Measurements from ENCODE around the gene SLC25A4.
A peak's percentile ranks its signal among the peaks of the same experiment; 100 is the strongest.
"Not testable (repeated sequence)": the region's sequence is repeated elsewhere in the genome, so short reads cannot be mapped to it uniquely, and the experiment has no call there.

Gene SLC25A4

DNA sequence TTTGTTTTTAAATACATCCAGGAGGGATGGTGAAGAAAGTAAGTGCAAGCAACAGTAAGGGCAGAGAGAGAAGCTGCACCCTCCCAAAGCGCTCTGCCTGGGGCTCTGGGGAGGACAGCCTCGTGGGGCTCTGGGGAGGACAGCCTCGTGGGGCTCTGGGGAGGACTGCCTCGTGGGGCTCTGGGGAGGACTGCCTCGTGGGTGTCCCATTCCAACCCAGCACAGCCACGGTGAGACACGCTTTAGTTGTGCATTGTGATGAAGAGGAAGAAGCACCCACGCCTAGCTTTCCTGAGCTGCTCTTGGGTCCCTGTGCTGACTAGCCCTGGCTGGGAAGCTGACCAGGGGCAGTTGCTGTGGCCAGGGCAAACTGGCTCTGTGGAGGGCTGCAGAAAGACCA lies 43.1 kb upstream of the SLC25A4 start:
- no peak overlapping the region for H2BK120ac ChIP-seq (ENCODE audit: low read depth, low read length)
- H3K79me2 ChIP-seq (ENCODE audit: control insufficient read depth, insufficient read depth, low read length): no peaks in the 10 kb centered on the region
- H3K9ac ChIP-seq (ENCODE audit: low read length): no peak overlapping the region
- H4K5ac ChIP-seq (ENCODE audit: low read length): no peak overlapping the region
- no peak overlapping the region for H3K23ac ChIP-seq (ENCODE audit: low read length)
- no peak overlapping the region for H2BK15ac ChIP-seq (replicated peaks; ENCODE audit: low read depth)
- H2BK5ac ChIP-seq (ENCODE audit: low read length): no peak overlapping the region
- no CpG with 5 or more reads among the region's 8 CpGs for WGBS (ENCODE audit: extremely low coverage, insufficient coverage, low lambda C conversion rate)
- DNase-seq: no peak
- H3K18ac ChIP-seq (ENCODE audit: low read length): no peak overlapping the region
- H4K8ac ChIP-seq (ENCODE audit: low read depth, low read length): no peak overlapping the region
- H3K4me1 ChIP-seq (ENCODE audit: control insufficient read depth, low read depth, low read length): no peaks in the 10 kb centered on the region
- no peaks in the 10 kb centered on the region for H3K36me3 ChIP-seq (ENCODE audit: control insufficient read depth, insufficient read depth, low read length)
- no peak overlapping the region for H3K27ac ChIP-seq (ENCODE audit: low read depth, low read length)
- no peak overlapping the region for H3K4ac ChIP-seq (ENCODE audit: low read depth, low read length)
- H2AK5ac ChIP-seq (ENCODE audit: low read length): no peak overlapping the region
- H3K56ac ChIP-seq (ENCODE audit: low read length): peak overlapping the region; percentile 44
- H3K4me3 ChIP-seq (ENCODE audit: low read length): no peak overlapping the region
- no peaks in the 10 kb centered on the region for H3K27me3 ChIP-seq (ENCODE audit: insufficient read depth, low read length, poor library complexity)
- no peaks in the 10 kb centered on the region for H3K79me1 ChIP-seq (ENCODE audit: low read length)
- H3K4me2 ChIP-seq (ENCODE audit: low read length): no peak overlapping the region

DNA sequence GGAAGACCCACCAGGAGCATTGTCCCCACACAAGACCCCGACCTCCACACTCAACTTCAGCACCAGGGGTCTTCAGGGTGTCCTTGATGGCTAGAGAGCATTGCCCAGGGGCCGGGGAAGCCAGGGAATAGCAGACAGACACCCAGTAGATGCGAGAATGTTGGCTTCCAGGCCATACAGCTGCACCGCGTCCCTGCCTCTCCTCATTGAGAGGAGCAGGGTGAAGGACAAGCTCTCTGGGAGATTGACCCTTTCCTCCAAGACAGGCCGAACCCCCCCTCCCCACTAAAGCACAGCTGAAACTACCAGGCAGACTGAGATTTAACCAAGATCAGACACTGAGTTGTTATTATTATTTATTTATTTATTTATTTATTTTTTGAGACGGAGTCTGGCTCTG lies 42.6 kb upstream of the SLC25A4 start:
- Histone ChIP-seq H3K27me3 (ENCODE audit: insufficient read depth, low read length, poor library complexity) (no peaks in the 10 kb centered on the region), H3K18ac (ENCODE audit: low read length) (no peak overlapping the region), H3K9ac (ENCODE audit: low read length) (no peak overlapping the region), H4K8ac (ENCODE audit: low read depth, low read length) (no peak overlapping the region), H2BK15ac (replicated peaks; ENCODE audit: low read depth) (no peak overlapping the region), H2BK5ac (ENCODE audit: low read length) (no peak overlapping the region), H3K36me3 (ENCODE audit: control insufficient read depth, insufficient read depth, low read length) (no peaks in the 10 kb centered on the region), H2AK5ac (ENCODE audit: low read length) (no peak overlapping the region), H4K5ac (ENCODE audit: low read length) (no peak overlapping the region), H3K79me2 (ENCODE audit: control insufficient read depth, insufficient read depth, low read length) (no peaks in the 10 kb centered on the region), H3K4me3 (ENCODE audit: low read length) (no peak overlapping the region), H3K23ac (ENCODE audit: low read length) (no peak overlapping the region), H3K27ac (ENCODE audit: low read depth, low read length) (no peak overlapping the region), H3K56ac (ENCODE audit: low read length) (no peak overlapping the region), H3K4me1 (ENCODE audit: control insufficient read depth, low read depth, low read length) (no peaks in the 10 kb centered on the region), H3K4ac (ENCODE audit: low read depth, low read length) (no peak overlapping the region), H3K79me1 (ENCODE audit: low read length) (no peaks in the 10 kb centered on the region), H2BK120ac (ENCODE audit: low read depth, low read length) (no peak overlapping the region), H3K4me2 (ENCODE audit: low read length) (no peak overlapping the region)
- DNase-seq: no peak
- WGBS (ENCODE audit: extremely low coverage, insufficient coverage, low lambda C conversion rate): no CpG with 5 or more reads among the region's 7 CpGs

DNA sequence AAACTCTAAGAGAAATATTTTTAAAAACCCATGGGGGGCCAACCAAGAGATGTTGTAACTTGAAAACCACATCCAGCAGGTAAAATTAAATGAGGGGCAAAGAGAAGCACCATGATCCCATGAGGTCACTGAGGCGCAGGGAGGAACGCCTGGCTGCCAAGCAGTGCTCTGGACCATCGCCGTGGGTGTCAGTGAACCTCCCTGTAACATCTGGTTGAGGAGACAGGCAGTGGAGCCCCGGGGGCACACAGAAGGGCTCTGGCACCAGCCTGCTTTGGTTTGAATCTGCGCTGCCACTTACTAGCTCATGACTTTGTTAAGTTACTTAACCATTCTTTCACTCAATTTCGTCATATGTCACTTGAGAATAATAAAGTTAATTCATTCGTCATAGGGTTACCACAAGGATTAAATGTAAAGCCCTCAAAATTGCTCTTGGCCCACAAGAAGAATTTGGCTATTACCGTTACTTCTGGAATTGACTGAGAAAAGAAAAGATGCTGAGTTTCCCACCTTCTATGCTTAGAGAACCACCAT lies 41.6 kb upstream of the SLC25A4 start:
- Histone ChIP-seq H3K27ac (ENCODE audit: low read depth, low read length) (no peak overlapping the region), H3K27me3 (ENCODE audit: insufficient read depth, low read length, poor library complexity) (no peaks in the 10 kb centered on the region), H3K4ac (ENCODE audit: low read depth, low read length) (no peak overlapping the region), H3K9ac (ENCODE audit: low read length) (no peak overlapping the region), H4K8ac (ENCODE audit: low read depth, low read length) (no peak overlapping the region), H3K4me1 (ENCODE audit: control insufficient read depth, low read depth, low read length) (peaks cover 2% of the 10 kb centered on the region), H2BK15ac (replicated peaks; ENCODE audit: low read depth) (no peak overlapping the region), H2BK120ac (ENCODE audit: low read depth, low read length) (no peak overlapping the region), H3K36me3 (ENCODE audit: control insufficient read depth, insufficient read depth, low read length) (no peaks in the 10 kb centered on the region), H3K23ac (ENCODE audit: low read length) (no peak overlapping the region), H3K79me2 (ENCODE audit: control insufficient read depth, insufficient read depth, low read length) (no peaks in the 10 kb centered on the region), H3K4me2 (ENCODE audit: low read length) (no peak overlapping the region), H3K18ac (ENCODE audit: low read length) (no peak overlapping the region), H3K56ac (ENCODE audit: low read length) (no peak overlapping the region), H3K79me1 (ENCODE audit: low read length) (no peaks in the 10 kb centered on the region), H2BK5ac (ENCODE audit: low read length) (no peak overlapping the region), H4K5ac (ENCODE audit: low read length) (no peak overlapping the region), H3K4me3 (ENCODE audit: low read length) (no peak overlapping the region), H2AK5ac (ENCODE audit: low read length) (no peak overlapping the region)
- no peak for DNase-seq
- no CpG with 5 or more reads among the region's 9 CpGs for WGBS (ENCODE audit: extremely low coverage, insufficient coverage, low lambda C conversion rate)

DNA sequence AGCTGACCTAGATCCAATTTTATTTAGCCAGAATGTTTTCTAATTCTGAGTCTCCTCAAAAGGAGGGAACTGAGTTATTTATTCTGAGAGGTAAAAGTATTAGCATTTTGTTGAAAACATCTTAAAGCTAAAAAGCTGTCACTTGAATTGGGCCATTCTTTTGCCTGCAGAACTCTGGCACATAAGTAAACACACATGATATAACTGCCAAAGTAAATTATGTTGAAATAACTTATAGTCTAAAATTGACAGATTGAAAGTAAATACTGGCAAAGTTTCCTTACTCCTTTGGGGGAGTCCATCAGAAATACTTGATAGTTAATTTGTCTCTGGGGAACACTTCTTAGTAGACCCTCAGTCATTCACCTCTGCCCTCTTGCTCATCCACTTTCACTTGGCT lies 38.3 kb upstream of the SLC25A4 start:
- H3K9ac ChIP-seq (ENCODE audit: low read length): no peak overlapping the region
- no peak overlapping the region for H4K8ac ChIP-seq (ENCODE audit: low read depth, low read length)
- peaks cover 5% of the 10 kb centered on the region for H3K4me1 ChIP-seq (ENCODE audit: control insufficient read depth, low read depth, low read length)

DNA sequence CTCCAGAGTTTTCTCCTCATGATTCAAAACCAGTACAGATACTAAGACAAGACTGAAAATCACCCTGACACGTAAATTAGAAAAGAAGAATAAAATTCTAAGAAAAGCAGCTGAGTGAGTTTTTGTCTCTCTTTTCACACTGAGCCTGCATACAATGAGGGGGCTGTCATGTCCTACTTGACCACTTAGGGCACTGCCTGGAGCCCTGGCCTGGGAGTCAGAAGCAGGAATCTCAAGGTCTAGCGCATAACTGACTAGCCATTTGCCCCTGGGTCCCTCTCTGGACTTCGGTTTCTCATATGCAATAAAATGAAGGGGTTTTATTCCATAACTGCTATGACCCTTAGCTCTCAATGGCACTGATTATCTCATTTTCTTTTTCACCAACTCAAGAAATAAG lies 36.7 kb upstream of the SLC25A4 start:
- Histone ChIP-seq H3K9ac (ENCODE audit: low read length) (no peak overlapping the region), H2BK5ac (ENCODE audit: low read length) (no peak overlapping the region), H3K4me3 (ENCODE audit: low read length) (no peak overlapping the region), H3K18ac (ENCODE audit: low read length) (peak overlapping the region; percentile 64), H3K79me1 (ENCODE audit: low read length) (no peaks in the 10 kb centered on the region), H3K4me1 (ENCODE audit: control insufficient read depth, low read depth, low read length) (peaks cover 7% of the 10 kb centered on the region), H4K5ac (ENCODE audit: low read length) (no peak overlapping the region), H4K8ac (ENCODE audit: low read depth, low read length) (no peak overlapping the region), H3K27me3 (ENCODE audit: insufficient read depth, low read length, poor library complexity) (no peaks in the 10 kb centered on the region), H3K79me2 (ENCODE audit: control insufficient read depth, insufficient read depth, low read length) (no peaks in the 10 kb centered on the region), H2BK15ac (replicated peaks; ENCODE audit: low read depth) (no peak overlapping the region), H3K36me3 (ENCODE audit: control insufficient read depth, insufficient read depth, low read length) (no peaks in the 10 kb centered on the region), H3K56ac (ENCODE audit: low read length) (no peak overlapping the region), H3K23ac (ENCODE audit: low read length) (no peak overlapping the region), H3K4me2 (ENCODE audit: low read length) (no peak overlapping the region), H3K4ac (ENCODE audit: low read depth, low read length) (no peak overlapping the region), H2BK120ac (ENCODE audit: low read depth, low read length) (no peak overlapping the region), H2AK5ac (ENCODE audit: low read length) (no peak overlapping the region), H3K27ac (ENCODE audit: low read depth, low read length) (peak overlapping the region; percentile 16)
- WGBS (ENCODE audit: extremely low coverage, insufficient coverage, low lambda C conversion rate): no CpG with 5 or more reads among the region's 3 CpGs
- peak; percentile 78 for DNase-seq

More for the DNA sequence above, 38.3 kb upstream of the SLC25A4 start:
- H2BK5ac ChIP-seq (ENCODE audit: low read length): no peak overlapping the region
- H3K4me3 ChIP-seq (ENCODE audit: low read length): no peak overlapping the region
- no peak overlapping the region for H3K56ac ChIP-seq (ENCODE audit: low read length)
- H3K27me3 ChIP-seq (ENCODE audit: insufficient read depth, low read length, poor library complexity): no peaks in the 10 kb centered on the region
- H3K4me2 ChIP-seq (ENCODE audit: low read length): no peak overlapping the region
- H2BK120ac ChIP-seq (ENCODE audit: low read depth, low read length): no peak overlapping the region
- H2BK15ac ChIP-seq (replicated peaks; ENCODE audit: low read depth): no peak overlapping the region
- H3K36me3 ChIP-seq (ENCODE audit: control insufficient read depth, insufficient read depth, low read length): no peaks in the 10 kb centered on the region
- H2AK5ac ChIP-seq (ENCODE audit: low read length): no peak overlapping the region
- H3K18ac ChIP-seq (ENCODE audit: low read length): no peak overlapping the region
- H3K79me2 ChIP-seq (ENCODE audit: control insufficient read depth, insufficient read depth, low read length): no peaks in the 10 kb centered on the region
- no peak overlapping the region for H3K4ac ChIP-seq (ENCODE audit: low read depth, low read length)
- no peak overlapping the region for H4K5ac ChIP-seq (ENCODE audit: low read length)
- no peak overlapping the region for H3K27ac ChIP-seq (ENCODE audit: low read depth, low read length)
- H3K23ac ChIP-seq (ENCODE audit: low read length): no peak overlapping the region
- DNase-seq: no peak
- no peaks in the 10 kb centered on the region for H3K79me1 ChIP-seq (ENCODE audit: low read length)

DNA sequence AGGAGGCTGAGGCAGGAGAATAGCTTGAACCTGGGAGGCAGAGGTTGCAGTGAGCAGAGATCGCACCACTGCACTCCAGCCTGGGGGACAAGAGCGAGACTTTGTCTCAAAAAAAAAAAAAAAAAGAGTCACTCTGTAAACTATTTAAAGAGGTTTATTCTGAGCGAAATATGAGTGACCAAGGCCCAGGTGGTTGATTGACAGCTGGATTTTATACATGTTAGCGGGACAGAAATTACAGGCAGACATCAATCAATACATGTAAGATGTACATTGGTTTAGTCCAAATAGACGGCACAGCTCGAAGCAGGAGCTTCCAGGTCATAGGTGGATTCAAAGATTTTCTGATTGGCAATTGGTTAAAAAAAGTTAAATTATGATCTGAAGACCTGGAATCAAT lies 35.5 kb upstream of the SLC25A4 start:
- not testable (repeated sequence) for H3K4me2 ChIP-seq (ENCODE audit: low read length); H3K79me1 ChIP-seq (ENCODE audit: low read length); H4K8ac ChIP-seq (ENCODE audit: low read depth, low read length); H2BK15ac ChIP-seq (replicated peaks; ENCODE audit: low read depth); H3K36me3 ChIP-seq (ENCODE audit: control insufficient read depth, insufficient read depth, low read length); H3K27me3 ChIP-seq (ENCODE audit: insufficient read depth, low read length, poor library complexity); H3K18ac ChIP-seq (ENCODE audit: low read length); H3K23ac ChIP-seq (ENCODE audit: low read length); H3K4me3 ChIP-seq (ENCODE audit: low read length); H3K9ac ChIP-seq (ENCODE audit: low read length); DNase-seq; H2AK5ac ChIP-seq (ENCODE audit: low read length); H3K4ac ChIP-seq (ENCODE audit: low read depth, low read length); H3K4me1 ChIP-seq (ENCODE audit: control insufficient read depth, low read depth, low read length); H3K79me2 ChIP-seq (ENCODE audit: control insufficient read depth, insufficient read depth, low read length); H4K5ac ChIP-seq (ENCODE audit: low read length); H2BK120ac ChIP-seq (ENCODE audit: low read depth, low read length)
- Histone ChIP-seq H3K56ac (ENCODE audit: low read length) (peak overlapping the region; percentile 62), H3K27ac (ENCODE audit: low read depth, low read length) (peak overlapping the region; percentile 78), H2BK5ac (ENCODE audit: low read length) (peak overlapping the region; percentile 91)
- WGBS (ENCODE audit: extremely low coverage, insufficient coverage, low lambda C conversion rate): no CpG with 5 or more reads among the region's 6 CpGs
